Subcutaneous abdominal adipose tissue (tissue), 5 donors: ENCODE results near the gene FXYD1.

Source experiments
- H3K27ac ChIP-seq: one replicate; pipeline ENCODE4 v1.7.0; 2013; ENCODE audit warnings: low read depth, mild to moderate bottlenecking, inconsistent platforms, low read length, moderate library complexity
- H3K27me3 ChIP-seq, 5 donors: one replicate each; pipeline ENCODE4 v1.7.0; 2013; ENCODE audit warnings: low read length in 5 of 5, inconsistent platforms in 1 of 5; ENCODE audit not compliant: control insufficient read depth in 5 of 5, insufficient read depth in 4 of 5
- H3K36me3 ChIP-seq, 5 donors: one replicate each; pipeline ENCODE4 v1.7.0; 2013; ENCODE audit warnings: low read length in 5 of 5; ENCODE audit not compliant: control insufficient read depth in 5 of 5, insufficient read depth in 5 of 5
- H3K4me1 ChIP-seq, 5 donors: one replicate each; pipeline ENCODE4 v1.7.0; 2013; ENCODE audit warnings: low read length in 5 of 5, mild to moderate bottlenecking in 3 of 5, moderate library complexity in 1 of 5; ENCODE audit not compliant: control insufficient read depth in 5 of 5, insufficient read depth in 5 of 5
- H3K4me3 ChIP-seq, 5 donors: one replicate each; pipeline ENCODE4 v1.7.0; 2013; ENCODE audit warnings: low read length in 5 of 5, low read depth in 1 of 5
- H3K9ac ChIP-seq, 5 donors: one replicate each; pipeline ENCODE4 v1.7.0; 2013; ENCODE audit warnings: low read length in 5 of 5, mild to moderate bottlenecking in 4 of 5, moderate library complexity in 3 of 5
- H3K9me3 ChIP-seq, 5 donors: one replicate each; pipeline ENCODE4 v1.7.0; 2013; ENCODE audit warnings: low read length in 5 of 5; ENCODE audit not compliant: control insufficient read depth in 5 of 5
- donor health status: healthy.
- donor health status: healthy.
- donor health status: healthy.
- donor health status: healthy.
- donor health status: healthy.

FXYD1 gene

DNA sequence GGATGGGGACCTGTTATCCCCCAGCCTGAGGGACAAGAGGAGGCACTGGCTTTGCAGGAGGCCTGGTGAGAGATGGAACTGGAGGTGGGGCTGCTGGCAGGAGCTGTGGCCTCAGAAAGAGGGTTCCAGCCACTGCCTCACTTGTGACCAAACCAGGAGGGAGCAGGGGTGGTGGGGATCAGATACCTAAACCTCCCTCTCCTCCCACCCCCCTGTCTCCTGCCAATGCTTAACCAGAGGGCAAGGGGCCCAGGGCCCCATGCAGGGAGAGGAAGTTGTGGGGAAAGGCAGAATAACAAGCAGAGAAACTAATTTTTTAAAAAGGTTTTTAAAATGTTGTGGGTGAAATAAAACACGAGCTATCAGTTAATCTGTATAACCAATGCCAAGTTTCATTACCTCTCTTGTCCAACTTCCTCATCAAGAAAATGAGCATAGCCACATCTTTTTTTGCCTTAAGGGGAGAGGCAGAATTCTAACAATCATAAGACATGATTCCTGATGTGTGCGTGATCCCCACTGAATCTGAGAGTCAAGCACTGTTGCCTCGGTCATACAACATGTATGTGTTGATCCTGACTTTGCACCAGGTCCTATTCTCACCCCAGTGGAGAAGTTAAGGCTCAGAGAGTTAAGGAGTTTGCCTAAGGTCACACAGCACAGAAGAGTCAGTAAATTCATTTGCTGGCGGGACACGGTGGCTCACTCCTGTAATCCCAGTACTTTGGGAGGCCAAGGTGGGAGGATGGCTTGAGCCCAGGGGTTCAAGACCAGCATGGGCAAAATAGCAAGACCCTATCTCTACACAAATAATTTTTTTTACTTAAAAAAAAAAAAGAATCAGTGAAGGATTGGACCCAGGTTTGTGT lies 28.9 kb downstream of the FXYD1 start:
- H3K36me3 ChIP-seq, result peaks cover 2 to 57% (median 48%) of the 10 kb centered on the region in 5 donors
- H3K9ac ChIP-seq, result no peak overlapping the region
- H3K27ac ChIP-seq, result no peak overlapping the region
- no peaks in the 10 kb centered on the region for H3K27me3 ChIP-seq
- peaks cover 11 to 28% (median 18%) of the 10 kb centered on the region in 5 donors for H3K9me3 ChIP-seq
- peaks cover 0 to 20% (median 11%) of the 10 kb centered on the region in 5 donors for H3K4me1 ChIP-seq
- H3K4me3 ChIP-seq, result no peak overlapping the region

DNA sequence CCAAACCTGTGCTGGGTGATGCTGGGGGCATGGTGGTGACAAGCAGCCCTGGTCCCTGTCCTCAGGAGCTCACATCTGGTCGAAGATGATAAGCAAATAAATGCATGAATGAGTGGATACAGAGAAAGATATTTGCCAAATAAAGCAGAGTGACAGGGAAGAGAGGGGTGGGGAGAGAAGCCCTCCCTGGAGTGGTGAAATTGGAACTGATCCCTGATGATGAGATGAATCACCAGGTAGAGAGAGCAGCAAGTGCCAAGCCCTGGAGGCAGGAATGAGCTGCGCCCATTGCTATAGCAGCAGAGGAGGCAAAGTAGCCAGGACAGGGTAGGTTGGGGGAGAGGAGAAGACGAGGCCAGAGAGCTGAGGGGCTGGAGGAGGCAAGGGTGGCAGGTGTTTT lies 29.6 kb downstream of the FXYD1 start:
- Histone ChIP-seq H3K9ac (no peak overlapping the region), H3K4me3 (no peak overlapping the region), H3K36me3 (peaks cover 0 to 50% (median 41%) of the 10 kb centered on the region in 5 donors), H3K27ac (no peak overlapping the region), H3K4me1 (peaks cover 0 to 20% (median 11%) of the 10 kb centered on the region in 5 donors), H3K9me3 (peaks cover 7 to 23% (median 18%) of the 10 kb centered on the region in 5 donors), H3K27me3 (no peaks in the 10 kb centered on the region)

DNA sequence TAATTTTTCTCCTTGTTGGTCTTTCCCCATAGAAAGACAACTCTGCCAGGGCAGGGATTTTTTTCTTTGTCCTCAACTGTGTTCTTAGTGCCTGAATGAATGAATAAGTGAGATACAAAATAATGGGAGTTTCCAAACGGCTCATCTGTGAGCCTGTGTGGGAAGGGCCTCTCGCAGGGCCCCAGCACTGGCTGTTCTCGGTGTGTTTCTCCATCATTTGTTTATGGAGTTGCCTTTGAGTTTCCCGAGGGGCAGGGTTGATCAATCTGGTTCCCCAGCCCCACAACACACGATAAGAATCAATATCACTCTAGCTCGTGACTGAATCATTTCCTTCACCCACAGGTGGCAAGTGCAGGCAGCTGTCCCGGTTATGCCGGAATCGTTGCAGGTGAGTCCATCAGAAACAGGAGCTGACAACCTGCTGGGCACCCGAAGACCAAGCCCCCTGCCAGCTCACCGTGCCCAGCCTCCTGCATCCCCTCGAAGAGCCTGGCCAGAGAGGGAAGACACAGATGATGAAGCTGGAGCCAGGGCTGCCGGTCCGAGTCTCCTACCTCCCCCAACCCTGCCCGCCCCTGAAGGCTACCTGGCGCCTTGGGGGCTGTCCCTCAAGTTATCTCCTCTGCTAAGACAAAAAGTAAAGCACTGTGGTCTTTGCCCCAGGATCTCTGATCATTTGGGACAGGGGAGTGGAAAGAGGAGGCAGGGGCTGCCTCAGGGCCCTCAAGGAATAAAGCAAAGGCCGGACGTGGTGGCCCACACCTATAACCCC lies 30.8 kb downstream of the FXYD1 start:
- Histone ChIP-seq H3K4me3 (no peak overlapping the region), H3K9me3 (peaks cover 6 to 19% (median 13%) of the 10 kb centered on the region in 5 donors), H3K9ac (no peak overlapping the region), H3K4me1 (peaks cover 0 to 20% (median 11%) of the 10 kb centered on the region in 5 donors), H3K27me3 (no peaks in the 10 kb centered on the region), H3K27ac (no peak overlapping the region), H3K36me3 (peaks cover 0 to 42% (median 35%) of the 10 kb centered on the region in 5 donors)

DNA sequence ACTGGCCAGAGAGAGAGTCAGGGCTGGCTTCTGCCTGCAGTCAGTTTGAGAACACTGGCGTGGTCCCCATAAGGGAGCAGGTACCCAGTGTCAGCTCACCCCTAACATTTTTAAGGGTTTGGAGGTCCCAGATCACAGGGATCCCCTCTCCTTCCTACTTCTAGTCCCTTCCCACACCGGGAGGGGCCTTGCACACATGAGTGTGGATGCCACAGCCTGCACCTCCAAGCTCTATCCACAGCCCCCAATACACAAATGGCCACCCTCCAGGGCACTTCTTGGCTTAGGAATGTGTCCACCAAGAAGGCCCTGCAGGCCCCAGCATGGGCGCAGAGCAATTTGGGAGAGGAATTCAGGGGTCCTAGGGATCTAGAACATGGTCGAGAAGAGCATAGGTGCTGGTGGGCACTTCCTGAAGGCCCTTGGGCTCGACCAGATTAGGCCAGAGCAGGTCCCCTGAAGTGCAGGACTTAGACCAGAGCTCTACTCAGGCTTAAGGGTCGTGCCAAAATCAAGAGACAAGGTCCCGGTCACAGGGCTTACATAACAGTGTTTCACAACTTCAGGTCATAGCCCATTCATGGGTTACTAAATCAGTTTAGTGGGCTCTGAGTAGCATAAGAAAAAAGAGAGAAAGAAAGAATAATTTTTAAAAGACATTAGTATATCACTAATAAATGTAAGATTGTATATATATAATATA lies 31.9 kb downstream of the FXYD1 start:
- H3K9ac ChIP-seq, result no peak overlapping the region
- H3K27me3 ChIP-seq, result no peaks in the 10 kb centered on the region
- H3K4me1 ChIP-seq, result peaks cover 0 to 20% (median 14%) of the 10 kb centered on the region in 5 donors
- H3K27ac ChIP-seq, result no peak overlapping the region
- no peak overlapping the region for H3K4me3 ChIP-seq
- H3K9me3 ChIP-seq, result peaks cover 6 to 13% (median 11%) of the 10 kb centered on the region in 5 donors
- peaks cover 0 to 32% (median 26%) of the 10 kb centered on the region in 5 donors for H3K36me3 ChIP-seq

DNA sequence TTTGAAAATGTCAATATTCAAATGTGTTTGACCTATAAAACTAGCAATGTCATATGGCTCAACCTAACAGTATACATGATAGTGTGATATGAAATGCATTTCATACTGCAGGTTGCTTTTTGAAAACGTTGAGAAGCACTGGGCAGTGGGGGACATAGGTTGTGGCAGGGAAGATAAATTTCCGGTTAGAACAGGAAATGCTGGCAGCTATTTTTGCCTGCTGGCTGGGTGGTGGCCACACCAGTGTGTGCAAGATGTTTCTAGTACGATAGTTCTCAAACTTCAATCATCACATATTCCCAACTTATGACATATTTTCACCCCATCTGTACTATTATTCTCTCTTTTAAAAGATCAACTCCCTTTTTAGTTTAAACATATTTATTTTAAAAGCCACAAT lies 33.1 kb downstream of the FXYD1 start:
- Histone ChIP-seq H3K27me3 (no peaks in the 10 kb centered on the region), H3K4me1 (peaks cover 0 to 23% (median 20%) of the 10 kb centered on the region in 5 donors), H3K4me3 (no peak overlapping the region), H3K9me3 (peaks cover 0 to 1% (median under 1%) of the 10 kb centered on the region in 5 donors), H3K27ac (no peak overlapping the region), H3K9ac (no peak overlapping the region), H3K36me3 (peaks cover 0 to 20% (median 14%) of the 10 kb centered on the region in 5 donors)

DNA sequence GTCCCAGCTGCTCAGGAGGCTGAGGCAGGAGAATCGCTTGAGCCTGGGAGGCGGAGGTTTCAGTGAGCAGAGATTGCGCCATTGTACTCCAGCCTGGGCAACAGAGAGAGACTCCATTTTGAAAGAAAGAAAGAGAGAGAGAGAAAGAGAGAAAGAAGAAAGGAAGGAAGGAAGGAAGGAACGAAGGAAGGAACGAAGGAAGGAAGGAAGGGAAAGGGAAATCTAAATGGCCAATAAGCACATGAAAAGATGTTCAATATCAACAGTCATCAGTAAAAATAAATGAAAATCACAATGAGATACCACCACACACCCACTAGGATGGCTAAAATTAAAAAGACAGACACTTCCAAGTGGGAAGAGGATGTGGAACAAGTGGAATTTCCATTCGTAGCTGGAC lies 35.6 kb downstream of the FXYD1 start:
- H3K27me3 ChIP-seq, result no peaks in the 10 kb centered on the region
- H3K36me3 ChIP-seq, result peaks cover 0 to 9% (median 5%) of the 10 kb centered on the region in 5 donors
- no peaks in the 10 kb centered on the region for H3K9me3 ChIP-seq
- H3K4me3 ChIP-seq, result no peak overlapping the region
- no peak overlapping the region for H3K9ac ChIP-seq
- peaks cover 0 to 29% (median 18%) of the 10 kb centered on the region in 5 donors for H3K4me1 ChIP-seq
- no peak overlapping the region for H3K27ac ChIP-seq

DNA sequence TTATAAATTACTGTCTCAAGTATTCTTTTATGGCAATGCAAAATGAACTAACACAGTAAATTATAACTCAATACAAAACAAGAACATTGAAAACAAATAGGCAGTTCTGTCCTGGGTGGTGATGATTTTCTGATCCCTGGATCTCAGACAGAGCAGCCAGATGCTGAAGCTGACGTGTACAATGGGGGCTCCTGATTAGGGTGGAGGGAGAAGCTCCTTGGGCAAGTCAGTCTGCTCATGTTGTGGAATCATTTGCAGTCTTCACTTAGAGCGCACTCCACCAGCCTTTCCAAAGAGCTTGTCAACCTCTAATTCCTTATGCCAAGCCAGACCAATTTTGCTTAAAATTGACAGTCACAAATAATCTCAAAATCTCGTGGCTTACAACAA lies 37.6 kb downstream of the FXYD1 start:
- no peak overlapping the region for H3K9ac ChIP-seq
- no peak overlapping the region for H3K27ac ChIP-seq
- H3K4me3 ChIP-seq, result peak overlapping the region in 1 of 5 donors; percentile 28
- H3K27me3 ChIP-seq, result no peaks in the 10 kb centered on the region
- no peaks in the 10 kb centered on the region for H3K9me3 ChIP-seq
- H3K36me3 ChIP-seq, result no peaks in the 10 kb centered on the region
- H3K4me1 ChIP-seq, result peaks cover 0 to 20% (median 14%) of the 10 kb centered on the region in 5 donors

DNA sequence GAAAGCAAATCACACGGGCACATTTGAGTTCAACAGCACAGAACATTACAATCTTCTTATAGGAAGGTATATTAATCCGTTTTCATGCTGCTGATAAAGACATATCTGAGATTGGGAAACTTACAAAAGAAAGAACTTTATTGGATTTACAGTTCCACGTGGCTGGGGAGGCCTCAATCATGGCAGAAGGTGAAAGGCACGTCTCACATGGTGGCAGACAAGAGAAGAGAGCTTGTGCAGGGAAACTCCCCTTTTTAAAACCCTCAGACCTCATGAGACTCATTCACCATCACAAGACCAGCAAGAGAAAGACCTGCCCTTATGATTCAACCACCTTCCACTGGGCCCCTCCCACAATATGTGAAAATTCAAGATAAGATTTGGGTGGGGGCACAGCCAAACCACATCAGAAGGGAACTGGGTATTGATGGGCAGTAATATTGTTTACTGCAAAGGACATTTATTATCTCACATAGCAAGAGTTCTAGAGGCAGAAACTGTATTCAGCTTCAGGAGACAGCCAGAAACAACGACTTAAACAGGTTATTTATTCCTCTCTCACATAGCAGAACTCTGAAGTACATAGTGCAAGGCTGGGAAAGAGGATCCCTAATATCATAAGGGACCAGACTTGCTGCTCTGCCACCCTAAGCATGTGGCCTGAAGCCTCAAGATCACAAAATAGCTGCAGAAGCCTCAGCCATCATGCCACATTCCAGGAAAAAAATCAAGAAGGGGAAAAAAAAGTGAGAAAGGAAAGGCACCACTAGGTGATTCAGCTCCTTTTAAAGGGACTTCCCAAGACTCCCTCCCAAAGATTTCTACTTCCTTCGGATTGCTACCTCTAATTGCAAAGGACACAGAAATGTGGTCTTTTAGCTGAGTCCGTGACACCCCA lies 39.0 kb downstream of the FXYD1 start:
- no peaks in the 10 kb centered on the region for H3K36me3 ChIP-seq
- no peaks in the 10 kb centered on the region for H3K27me3 ChIP-seq
- H3K4me1 ChIP-seq, result peaks cover 0 to 20% (median 3%) of the 10 kb centered on the region in 5 donors

DNA sequence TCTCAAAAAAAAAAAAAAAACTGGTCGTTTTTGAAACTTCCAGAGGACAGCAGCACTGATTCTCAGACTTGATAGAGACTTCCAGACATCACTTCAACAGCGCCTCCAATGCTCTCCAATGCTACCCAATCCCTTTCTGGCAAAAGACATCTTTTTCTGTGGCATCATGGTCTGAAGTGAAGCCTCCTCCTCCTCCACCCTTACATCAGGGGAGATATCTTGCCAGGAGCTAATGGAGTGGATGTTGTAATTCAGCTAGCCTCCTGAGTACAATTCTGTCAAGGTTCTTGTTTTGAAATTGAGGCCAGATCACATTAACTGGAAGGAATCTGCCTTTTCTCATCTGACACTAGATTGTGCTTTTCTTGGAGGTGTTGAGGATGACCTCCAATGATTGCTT lies 40.1 kb downstream of the FXYD1 start:
- H3K4me1 ChIP-seq, result peaks cover 0 to 20% (median 2%) of the 10 kb centered on the region in 5 donors
- no peaks in the 10 kb centered on the region for H3K36me3 ChIP-seq
- H3K27me3 ChIP-seq, result no peaks in the 10 kb centered on the region
- no peak overlapping the region for H3K9ac ChIP-seq
- no peak overlapping the region for H3K4me3 ChIP-seq
- peaks cover 0 to 4% (median 0%) of the 10 kb centered on the region in 5 donors for H3K9me3 ChIP-seq
- H3K27ac ChIP-seq, result no peak overlapping the region

More for the DNA sequence above, 39.0 kb downstream of the FXYD1 start:
- Histone ChIP-seq H3K27ac (no peak overlapping the region), H3K9me3 (peaks cover 0 to 2% (median 0%) of the 10 kb centered on the region in 5 donors), H3K4me3 (no peak overlapping the region), H3K9ac (no peak overlapping the region)
